GM19397 (cell line): Measurements from ENCODE around the gene CALN1.
"Not testable (repeated sequence)": the region's sequence is repeated elsewhere in the genome, so short reads cannot be mapped to it uniquely, and the experiment has no call there.

Experiments
- ATAC-seq: cut with Tn5 transposase; IDR thresholded peaks from one replicate; pipeline ENCODE4 v1.9.1; 2021; ENCODE audit warnings: mild to moderate bottlenecking, moderate library complexity; ENCODE audit not compliant: unreplicated experiment

The CALN1 gene

DNA sequence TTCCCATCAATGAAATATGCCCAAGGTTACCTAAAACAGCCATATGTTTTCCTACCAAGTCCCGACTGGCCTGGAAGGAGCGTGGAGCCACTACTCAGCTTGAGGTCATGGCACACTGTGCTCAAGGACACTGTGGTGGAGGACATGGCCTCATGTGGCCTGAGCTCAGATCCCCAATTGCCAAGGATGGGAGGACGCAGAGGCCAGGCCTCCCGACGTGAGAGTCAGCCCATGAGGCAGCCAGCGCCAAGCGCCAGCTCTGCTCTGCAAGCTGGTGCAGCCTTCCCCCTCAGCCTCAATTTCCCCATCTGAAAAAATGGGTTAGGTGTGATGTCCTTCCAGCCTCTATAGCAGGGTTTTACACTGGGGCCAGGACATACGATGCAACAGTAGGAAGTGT, 302.6 kb downstream of the CALN1 start:
- ATAC-seq, result no peak

DNA sequence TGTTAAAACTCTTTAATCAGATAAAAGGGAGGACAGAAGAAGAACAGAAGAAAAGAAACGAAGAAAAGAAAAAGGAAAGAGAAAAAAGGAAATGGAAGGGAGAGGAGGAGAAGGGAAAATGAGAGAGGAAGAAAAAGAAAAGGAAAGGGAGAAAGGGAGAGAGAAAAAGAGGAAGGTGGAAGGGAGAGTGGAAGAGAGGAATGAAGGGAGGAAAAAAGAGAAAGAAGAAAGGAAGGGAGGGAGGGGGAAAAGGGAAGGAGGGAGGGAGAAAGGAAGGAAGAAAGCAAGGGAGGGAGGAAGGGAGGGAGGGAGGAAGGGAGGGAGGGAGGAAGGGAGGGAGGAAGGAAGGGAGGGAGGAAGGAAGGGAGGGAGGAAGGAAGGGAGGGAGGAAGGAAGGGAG, 305.7 kb downstream of the CALN1 start:
- ATAC-seq, result no peak

DNA sequence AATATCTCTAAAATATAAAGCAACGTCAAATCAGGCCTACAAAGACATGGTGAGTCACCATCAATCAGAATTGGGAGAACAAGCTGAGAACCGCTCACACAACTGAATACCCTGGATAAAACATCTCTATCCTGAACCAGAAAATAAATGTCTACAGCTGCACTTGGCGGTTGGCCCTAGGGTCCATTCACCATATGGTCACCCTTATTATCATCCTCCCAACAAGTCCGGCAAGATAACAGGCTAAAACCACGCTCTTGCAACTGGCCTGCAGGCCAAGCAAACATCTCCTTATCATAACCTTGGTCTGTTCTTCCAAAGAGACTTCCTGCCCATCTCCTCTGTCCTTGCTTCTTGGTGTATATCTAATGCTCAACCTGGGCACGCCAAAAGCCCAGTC, 310.7 kb downstream of the CALN1 start:
- no peak for ATAC-seq

DNA sequence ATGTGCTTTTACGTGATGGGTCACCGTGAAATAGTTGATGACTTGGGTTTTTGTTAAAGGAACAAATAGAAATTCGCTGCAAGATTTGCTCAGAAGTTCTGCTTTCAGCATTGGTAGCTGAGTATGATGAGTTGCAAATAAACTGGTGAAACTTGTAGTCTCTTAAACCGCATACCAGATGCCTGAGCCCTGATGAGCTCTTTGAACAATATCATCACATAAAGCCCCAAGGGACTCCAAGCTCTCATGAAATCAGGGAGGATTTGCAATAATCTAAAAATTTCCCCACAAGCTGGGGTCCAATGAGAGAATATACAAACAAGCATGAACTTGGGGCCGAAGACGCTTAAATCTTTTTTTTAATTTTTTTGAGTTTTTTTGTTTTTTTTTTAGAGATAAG, 312.4 kb downstream of the CALN1 start:
- ATAC-seq, result no peak

DNA sequence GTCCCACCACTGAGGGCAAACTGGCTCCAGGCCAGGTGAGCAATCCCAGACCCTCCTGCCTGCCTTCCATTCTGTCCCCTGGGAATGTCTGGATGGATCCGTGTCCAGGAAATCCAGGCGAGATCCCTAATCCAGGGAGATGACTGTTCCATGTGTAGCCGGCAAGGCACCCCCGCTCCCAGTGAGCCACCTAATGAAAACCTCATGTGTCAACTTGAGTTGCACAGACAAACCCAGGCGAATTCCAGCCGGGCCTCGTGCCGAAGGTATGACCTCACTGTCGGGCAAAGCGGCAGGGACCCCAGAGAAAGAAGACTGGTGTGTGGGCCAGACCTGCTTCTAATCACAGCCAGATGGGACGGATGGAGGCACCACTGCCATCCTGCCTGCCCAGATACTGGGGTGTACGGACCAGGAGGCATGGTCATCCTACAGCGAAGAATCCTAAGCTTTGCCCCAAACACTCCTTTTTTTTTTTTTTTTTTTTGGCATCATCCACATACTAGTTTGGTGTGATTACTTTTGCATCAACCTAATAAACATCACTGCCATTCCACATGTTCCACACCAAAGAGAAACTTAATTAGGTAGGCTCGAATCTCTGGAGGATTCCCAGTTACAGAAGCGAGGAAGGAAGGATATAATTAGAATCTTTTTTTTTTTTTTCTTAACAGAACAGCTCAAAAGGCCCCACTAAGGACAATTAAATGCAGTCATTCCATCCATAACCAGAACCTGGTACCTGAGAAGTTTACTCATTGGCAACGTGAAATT, 313.1 kb downstream of the CALN1 start:
- ATAC-seq, result no peak

DNA sequence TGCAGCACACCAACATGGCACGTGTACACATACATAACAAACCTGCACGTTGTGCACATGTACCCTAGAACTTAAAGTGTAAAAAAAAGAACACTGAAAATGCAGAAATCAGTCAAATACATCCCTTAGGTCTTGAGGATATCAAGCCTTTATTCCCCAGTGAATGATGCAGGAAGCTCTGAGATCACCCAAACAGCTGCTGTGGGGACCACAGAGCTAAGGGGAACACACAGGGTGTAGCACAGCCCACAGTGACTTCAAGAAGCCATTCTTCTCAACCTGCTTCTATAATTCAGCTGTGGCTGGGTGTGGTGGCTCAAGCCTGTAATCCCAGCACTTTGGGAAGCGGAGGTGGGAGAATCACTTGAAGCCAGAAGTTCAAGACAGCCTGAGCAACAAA, 314.9 kb downstream of the CALN1 start:
- ATAC-seq, result no peak

DNA sequence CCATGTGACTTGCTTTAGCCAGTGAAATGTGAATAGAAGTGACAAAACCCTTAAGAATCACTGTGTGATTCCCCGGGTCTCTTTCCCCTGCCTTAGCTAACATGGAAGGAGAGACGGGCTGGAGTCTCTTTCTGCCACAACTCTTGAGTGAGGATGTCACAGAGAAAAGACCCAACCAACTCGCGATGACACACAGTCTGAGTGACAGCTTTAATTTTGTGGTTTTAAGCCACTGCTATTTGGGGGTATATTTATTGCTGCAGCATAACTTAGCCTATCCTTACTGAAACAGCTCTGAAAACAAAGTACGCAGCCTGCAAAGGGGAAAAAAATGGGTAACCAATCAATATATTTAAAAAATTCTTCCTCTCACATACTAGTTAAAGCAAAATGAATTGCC, 319.4 kb downstream of the CALN1 start:
- no peak for ATAC-seq

DNA sequence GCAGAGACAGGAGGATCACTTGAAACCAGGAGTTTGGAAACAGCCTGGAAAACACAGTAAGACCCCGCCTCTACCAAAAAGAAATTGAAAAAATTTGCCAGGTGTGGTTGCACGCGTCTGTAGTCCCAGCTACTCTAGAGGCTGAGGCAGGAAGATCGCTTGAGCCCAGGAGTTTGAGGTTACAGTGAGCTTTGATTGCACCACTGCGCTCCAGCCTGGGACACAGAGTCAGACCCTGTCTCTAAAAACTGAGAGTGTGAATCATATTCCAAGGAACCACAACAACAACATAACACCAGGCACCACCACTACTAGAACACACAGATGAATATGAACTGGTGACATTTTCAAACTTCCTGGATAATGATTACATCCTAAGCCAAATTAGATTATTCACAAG, 324.2 kb downstream of the CALN1 start:
- no peak for ATAC-seq

DNA sequence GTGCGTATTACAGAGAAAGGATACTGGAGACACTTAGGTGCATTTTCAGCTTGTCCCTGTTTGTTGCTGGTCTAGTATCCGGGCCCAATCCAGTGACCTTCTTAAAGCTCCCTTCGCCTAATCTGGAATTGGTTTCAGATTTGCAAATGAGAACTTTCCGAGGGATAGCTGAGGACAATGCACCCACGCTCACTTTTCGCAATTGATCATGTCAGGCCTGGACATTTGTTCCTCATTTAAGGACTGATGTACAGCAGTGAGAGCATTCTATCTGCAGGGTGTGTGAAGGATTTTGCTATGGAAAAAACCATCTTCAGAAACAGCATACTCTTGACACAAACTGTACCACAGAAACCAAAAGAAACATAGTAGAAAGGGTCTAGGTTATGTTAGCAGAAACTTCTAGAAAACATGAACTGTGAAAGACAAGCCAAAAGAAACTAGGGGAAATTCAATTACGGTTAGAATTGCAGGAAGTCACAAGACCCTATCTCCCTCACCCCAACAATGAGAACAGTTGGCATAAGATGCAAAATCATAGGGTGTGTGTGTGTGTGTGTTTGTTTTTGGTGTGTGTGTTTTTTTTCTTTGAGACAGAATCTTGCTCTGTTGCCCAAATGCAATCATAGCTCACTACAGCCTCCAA, 331.1 kb downstream of the CALN1 start:
- ATAC-seq, result no peak

DNA sequence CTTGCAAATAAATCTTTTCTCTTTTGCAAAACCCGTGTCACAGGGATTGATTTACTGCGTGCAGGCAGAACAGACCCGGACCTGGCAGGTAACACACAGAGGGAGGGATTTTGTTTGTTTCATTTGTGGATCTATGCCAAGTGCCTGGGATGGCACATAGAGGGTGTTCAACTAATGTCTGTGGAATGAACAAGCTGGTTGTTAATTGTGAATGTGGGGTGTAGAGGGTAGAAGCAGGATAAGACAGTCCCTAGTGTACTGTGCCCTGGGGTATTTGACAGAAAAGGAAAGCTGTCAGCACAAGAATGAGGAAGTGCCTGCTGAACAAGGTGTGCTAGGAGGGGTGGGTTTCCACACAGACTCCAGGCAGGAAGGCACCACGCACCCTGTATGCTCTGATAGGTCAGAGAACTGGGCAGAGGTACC, 331.8 kb downstream of the CALN1 start:
- no peak for ATAC-seq

DNA sequence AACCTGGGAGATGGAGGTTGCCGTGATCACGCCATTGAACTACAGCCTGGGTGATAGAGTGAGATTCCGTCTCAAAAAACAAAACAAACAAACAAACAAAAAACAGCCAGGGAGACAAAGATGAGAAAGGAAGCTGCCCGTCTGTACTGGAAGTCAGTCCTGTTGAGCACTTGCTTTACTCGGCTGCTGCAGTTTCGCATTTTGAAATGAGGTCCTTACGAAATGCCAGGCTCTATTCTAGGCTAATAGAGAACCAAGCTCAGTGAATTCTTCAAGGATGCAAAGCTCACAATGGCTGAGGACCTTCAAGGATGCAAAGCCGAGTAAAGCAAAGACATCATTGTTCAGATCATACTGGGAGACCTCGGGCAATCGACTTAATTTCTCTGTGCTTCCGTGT, 333.3 kb downstream of the CALN1 start:
- ATAC-seq, result no peak

DNA sequence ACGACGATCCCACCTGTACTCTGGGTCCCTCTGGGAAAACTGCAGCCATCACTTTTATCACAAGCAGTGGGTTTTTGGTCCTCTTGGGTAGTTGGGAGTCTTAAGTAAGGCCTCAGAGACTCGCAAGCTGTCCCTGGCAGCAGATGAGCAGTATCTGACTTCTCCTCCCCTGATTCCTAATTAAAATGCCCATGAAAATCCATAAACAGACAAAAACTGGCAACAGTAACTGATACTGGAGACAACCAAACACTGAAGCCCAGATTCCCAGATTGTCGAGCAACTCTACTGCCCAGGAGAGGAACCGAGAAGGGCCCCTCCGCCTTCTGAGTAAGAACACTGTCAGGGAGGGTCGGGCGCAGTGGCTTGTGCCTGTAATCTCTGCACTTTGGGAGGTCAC, 333.8 kb downstream of the CALN1 start:
- no peak for ATAC-seq

DNA sequence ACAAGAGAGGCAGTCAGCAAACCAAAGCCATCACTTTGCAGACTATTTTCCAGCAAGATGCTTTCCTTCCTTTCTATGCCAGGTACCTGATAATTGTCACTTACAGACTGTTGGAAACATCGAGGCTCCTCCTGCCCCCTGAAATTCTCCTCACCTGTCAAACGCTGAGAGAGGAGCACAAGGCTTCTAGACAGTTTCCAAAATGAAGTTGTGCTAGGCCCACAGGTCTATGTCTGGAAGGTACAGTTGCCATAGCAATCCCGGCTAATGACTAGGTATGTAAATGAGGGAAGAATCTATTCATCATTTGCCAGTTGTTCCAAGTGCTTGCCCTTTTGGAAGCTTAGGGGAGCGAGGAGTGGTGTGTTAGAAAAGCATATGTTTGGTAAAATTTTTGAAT, 334.4 kb downstream of the CALN1 start:
- no peak for ATAC-seq

DNA sequence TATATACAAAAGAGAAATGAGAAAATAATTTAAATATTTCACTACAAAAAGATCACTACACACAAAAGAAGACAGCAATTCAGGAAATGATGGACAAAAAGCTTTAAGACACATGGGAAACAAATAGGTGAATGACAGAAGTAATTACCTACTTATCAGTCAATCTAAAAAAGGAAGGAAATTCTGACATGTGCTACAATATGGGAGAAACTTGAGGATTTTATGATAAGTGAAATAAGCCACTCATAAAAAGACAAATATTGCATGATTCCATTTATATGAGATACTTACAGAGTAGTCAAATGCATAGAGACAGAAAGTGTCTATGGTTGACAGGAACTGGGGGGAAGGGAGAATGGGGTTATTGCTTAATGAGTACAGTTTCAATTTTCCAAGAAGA, 339.2 kb downstream of the CALN1 start:
- ATAC-seq, result no peak

DNA sequence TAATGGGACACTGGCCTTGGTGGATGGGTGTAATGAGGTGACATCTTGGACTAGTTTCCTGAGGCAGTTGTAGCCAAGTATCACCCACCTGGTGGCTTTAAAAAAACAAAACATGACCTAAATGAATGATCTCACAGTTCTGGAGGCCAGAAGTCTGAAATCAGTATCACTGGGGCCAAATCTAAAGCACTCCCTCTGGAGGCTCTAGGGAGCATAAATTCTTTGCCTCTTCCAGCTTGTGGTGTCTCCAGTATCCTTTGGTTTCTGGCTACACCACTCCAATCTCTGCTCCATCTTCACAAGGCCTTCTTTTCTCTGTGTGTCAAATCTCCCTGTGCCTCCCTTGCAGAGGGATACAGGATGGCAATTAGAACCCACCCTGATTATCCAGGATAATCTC, 342.9 kb downstream of the CALN1 start:
- no peak for ATAC-seq

DNA sequence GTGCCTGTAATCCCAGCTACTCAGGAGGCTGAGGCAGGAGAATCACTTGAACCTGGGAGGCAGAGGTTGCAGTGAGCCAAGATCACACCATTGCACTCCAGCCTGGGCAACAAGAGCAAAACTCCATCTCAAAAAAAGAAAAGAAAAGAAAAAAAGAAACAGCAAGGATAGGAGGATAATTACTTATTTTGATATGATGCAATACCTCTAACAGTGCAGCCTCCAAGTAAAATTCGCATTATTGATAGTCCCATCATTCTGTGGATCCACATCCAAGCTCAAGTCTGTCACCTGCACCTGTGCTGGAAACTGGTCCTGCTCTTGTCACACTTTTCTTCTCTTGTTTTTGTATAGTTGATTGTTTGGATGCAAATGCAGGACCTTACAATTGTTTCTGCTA, 346.4 kb downstream of the CALN1 start:
- not testable (repeated sequence) for ATAC-seq

DNA sequence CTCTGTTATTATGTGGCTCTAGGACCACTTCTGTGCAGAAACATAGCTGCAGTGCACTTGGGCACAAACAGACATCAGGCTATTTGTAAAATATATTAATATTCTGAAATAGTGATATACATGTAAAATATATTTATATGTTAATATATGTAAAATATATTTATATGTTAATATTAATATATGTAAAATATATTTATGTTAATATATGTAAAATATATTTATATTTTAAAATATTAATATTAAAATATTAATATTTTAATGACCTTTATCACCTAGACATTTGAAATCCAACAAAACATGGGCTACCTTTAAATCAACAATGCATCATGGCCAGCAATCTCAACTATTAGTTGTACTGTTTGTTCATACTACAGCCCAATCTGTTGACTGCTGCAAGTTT, 347.2 kb downstream of the CALN1 start:
- no peak for ATAC-seq

DNA sequence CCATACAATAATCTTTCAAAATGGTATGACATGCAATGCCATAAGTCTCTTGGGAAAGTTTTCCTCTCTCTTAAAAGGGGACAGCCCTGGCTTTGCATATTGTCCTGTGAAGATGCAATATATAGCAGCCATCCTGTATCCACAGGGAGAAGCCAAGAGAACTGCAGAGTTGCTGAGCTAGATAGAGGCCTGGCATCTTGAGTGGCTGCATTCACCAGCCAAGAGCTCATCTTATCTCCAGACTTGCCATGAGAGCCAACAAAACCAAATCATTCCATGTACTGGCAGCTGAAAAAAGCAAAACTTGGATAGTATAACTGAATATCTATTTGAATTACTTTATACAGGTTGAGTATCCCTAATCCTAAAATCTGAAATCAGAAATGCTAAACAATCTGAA, 348.8 kb downstream of the CALN1 start:
- no peak for ATAC-seq

DNA sequence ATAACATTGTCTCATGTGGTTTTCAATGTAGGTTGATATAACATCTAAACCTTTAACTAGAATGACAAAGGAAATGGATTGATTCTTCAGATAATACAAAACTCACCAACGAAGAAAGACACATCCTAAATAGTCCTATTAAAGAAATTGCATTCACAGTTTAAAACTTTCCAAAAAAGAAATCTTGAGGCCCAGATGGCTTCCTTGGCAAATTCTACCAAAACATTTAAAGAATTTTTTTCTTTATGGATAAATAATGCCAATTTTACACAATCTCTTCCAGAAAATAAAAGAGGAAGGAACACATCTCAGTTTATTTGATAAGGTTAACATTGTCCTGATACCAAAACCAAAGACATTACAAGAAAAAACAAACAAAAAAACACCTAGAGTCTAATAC, 349.5 kb downstream of the CALN1 start:
- no peak for ATAC-seq

DNA sequence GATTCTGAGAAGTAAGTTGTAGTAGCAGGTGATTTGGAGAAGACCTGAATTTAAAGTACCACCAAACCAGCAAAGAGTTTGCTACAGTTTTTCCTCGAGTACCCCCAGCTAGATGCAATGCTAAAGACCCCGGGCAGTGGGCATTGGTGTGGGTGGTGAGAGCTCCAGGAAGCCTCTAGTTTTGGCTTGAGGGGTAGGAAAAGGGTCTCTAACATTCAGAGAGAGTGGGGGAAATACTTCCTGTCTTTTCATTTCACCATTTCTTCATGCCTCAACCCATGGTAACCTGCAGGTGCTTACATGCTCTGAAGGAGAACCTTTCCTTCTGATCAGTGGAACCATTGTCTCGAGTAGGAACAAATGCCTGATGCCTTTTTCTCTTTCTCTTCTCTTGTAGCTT, 352.2 kb downstream of the CALN1 start:
- no peak for ATAC-seq

DNA sequence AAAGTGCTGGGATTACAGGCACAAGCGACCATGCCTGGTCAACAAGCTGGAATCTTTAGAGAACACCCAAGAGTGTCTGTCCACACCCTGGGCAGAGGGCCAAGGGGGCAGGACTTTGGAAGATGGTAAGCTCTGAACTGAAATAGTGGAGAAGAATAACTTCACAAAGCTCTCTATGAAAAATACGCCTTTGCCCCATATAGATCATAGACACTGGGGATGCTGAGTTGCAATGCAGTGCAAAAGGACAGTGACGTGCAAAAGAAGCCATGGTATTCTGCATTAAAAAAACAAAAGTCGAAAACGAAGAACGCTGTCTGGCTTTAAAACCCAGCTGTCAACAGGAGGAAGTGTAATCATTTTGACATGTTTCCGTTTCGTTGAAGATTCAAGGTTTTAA, 353.6 kb downstream of the CALN1 start:
- no peak for ATAC-seq

DNA sequence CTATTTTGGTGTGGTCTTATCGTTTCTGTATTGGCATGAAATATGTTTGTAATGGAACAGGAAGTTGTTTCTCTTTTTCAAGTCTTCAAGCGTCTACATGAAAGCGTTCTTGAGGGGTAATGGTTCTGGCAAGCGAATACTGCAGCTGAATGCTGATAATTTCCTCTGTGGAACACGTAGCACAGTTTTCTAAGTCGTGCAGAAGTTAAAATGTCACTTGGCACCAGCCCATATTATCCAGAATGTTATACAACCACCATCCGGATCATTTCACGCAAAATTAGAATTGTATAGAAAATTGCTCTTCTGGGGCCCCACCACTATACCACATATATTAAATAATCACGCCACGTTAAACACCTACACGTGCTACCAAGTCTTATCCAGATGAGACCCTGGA, 354.3 kb downstream of the CALN1 start:
- no peak for ATAC-seq

DNA sequence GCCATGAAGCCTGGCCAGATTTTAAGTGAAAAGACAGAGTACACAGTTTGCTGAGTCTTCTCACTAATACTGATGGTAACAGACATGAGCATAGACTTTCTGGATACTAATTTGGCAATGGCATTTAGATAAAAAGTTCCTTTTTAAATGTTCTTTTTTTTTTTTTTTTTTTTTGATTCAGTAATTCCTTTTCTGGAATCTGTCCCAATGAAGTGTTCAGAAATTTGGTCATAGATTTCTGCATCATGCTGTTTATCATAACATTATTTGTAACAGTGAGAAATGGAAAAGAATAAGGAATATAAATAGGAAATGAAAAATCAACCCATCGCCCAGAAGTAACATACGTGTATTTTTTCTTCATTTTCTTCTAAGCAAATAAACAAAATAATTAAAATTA, 354.9 kb downstream of the CALN1 start:
- no peak for ATAC-seq
